AG10803 (cell line): ENCODE measurements around the gene CETP.

ENCODE experiments used
- DNase-seq: peaks from one replicate; pipeline ENCODE4 v3.0.0; 2010; ENCODE audit warnings: low read depth
- H3K4me3 ChIP-seq: 2 replicates; pipeline ENCODE4 v1.5.1; 2011; ENCODE audit warnings: mild to moderate bottlenecking, low read length, control low read depth
- CTCF ChIP-seq: conservative IDR thresholded peaks from 2 replicates; pipeline ENCODE4 v1.5.1; 2011; ENCODE audit warnings: mild to moderate bottlenecking, low read length, control low read depth, inconsistent platforms

The CETP gene

GRCh38 chr16:56995136-56995805 is 33.5 kb downstream of the CETP start:
- no peak for DNase-seq
- no peak for TF ChIP-seq CTCF
- no peak overlapping the region for H3K4me3 ChIP-seq

GRCh38 chr16:56997264-56997663 is 35.5 kb downstream of the CETP start:
- no peak for TF ChIP-seq CTCF
- DNase-seq = no peak

GRCh38 chr16:56997931-56998330 is 36.2 kb downstream of the CETP start:
- DNase-seq = no peak
- TF ChIP-seq CTCF = no peak
- no peak overlapping the region for H3K4me3 ChIP-seq

More at GRCh38 chr16:56997264-56997663, 35.5 kb downstream of the CETP start:
- H3K4me3 ChIP-seq = no peak overlapping the region

GRCh38 chr16:56998352-56998751 is 36.6 kb downstream of the CETP start:
- TF ChIP-seq CTCF = no peak
- no peak for DNase-seq
- H3K4me3 ChIP-seq = no peak overlapping the region

- H3K4me3 ChIP-seq = no peak overlapping the region
- TF ChIP-seq CTCF = no peak
- no peak for DNase-seq
These were observed 37.1 kb downstream of the CETP start for GRCh38 chr16:56998861-56999260.

- no peak overlapping the region for H3K4me3 ChIP-seq
- no peak for TF ChIP-seq CTCF
- DNase-seq = no peak
These were observed 37.9 kb downstream of the CETP start for GRCh38 chr16:56999409-57000270.
